NCI-H510A treated with DMSO at 0.1 percent for 48 hours (cell line): ENCODE data around the gene SERPINH1.

Source experiments
- DNase-seq: peaks from one replicate; lab custom pipeline; 2025; lab: John Stamatoyannopoulos, UW

Gene SERPINH1

GRCh38 chr11:75555079-75555811, 6.8 kb upstream of the SERPINH1 start:
- DNase-seq, result no peak

GRCh38 chr11:75556275-75556674, 5.8 kb upstream of the SERPINH1 start:
- DNase-seq, result no peak

DNA sequence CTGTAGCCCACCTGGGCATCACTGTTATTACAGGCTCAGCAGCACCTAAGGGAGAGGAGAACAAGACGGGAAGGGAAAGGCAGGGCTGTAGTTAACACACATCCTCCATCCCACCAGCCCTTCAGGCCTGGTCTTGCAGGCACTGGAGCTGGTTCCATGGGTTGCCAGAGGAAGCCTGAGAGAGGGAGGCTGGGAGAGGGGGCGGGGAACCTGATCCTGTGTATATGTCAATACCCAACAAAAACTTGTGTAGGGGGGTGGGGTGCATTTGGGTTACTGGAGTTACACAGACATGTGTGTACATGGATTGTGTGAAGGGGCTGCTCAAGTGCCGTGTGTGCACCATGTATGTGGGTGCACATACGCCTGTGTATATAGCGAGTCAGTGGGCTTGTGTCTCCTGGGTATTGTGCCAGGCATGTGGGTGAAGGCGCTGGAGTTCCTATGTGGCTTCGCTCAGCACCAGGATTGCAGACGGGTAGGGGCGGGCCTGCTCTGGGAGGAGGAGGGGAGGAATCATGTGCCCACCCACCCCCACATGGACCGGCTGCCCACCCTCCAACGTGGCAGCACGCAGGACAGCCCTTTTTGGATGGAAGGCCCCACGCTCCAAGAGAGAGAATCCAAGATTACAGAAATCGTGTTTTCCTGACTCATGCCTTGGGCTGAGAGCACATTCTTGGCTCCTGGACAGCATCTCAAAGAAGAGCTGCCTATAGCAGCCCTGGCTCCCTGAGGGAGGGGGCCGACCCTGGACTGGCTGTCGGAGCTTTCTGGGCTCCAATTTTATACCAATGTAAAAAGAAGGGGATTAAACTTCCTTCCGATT, 4.2 kb upstream of the SERPINH1 start:
- DNase-seq, result no peak

DNA sequence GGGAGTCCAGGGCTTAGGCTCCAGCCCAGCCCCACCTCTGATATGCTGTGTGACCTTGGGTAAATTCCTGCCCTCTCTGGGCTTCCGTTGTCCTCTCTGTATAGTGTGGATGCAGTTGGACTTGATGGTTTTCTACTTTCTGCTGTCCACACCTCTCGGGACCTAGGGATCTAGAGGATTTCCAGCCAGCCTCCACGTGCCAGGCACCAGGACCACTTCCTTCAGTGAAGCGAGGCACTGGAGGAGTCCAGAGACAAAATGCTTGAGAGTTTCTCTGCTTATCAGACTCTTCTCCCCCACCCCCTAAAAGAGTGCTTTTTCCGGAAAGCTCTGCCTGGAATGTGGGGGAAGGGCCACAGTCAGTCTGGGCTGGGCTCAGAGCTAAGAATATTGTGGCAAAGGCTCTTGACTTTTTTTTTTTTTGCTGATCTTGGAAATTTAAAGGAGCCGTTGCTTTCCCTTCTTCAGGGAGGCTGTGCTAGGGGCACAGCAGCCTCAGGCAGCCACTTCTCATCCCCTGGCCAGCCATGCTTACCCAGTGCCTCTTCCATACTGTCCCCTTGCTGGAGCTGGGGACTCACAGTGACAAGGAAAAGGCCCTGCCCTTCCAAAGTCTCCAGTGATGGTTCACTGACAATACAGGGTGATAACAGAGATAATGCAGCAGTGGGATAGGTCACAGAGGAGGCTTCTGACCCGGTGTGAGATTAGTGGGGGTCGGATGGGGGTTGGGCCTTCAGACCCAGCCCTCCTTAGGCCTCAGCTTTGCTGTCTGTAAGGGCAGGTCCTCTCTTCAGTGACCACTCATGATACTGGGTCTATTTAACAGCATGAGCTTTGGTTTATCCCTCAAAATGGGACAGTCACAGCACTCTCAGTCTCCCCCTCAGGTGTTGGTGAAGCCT, 2.9 kb upstream of the SERPINH1 start:
- no peak for DNase-seq

GRCh38 chr11:75560644-75561043, 1.4 kb upstream of the SERPINH1 start:
- DNase-seq, result no peak

- DNase-seq, result no peak
These were observed 516 bp upstream of the SERPINH1 start for GRCh38 chr11:75561426-75562047.

DNA sequence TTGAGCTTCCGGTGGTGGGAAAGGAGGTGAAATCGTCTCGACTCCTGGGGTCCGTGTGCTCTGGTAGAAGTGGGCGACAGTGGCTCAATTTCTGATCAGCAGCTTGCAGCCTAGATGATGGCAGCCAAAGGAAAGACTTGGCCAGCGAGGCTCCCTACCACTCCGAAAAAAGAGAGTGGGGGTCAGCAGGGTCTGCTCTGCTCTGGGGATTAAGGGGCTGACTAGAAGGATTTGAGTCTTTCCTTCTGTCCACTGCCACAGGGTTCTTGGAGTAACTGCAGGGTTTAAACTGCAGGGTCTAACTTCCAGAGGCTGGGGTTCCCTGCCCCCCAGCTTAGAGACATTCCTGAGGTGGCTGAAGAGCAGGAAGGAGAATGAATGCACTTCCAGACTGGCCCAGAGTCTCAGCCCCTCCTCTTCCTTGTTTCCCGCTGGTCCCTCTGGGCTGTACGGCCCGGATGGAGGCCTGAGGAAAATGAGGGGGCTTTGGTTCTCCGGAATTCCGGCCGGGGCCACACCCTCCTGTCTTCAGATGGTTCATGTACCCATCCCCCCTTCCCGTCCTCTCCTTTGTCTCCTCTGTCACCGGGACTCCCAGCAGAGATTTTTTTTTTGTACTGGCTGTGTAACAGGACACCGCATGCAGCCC, 907 bp downstream of the SERPINH1 start:
- no peak for DNase-seq

DNA sequence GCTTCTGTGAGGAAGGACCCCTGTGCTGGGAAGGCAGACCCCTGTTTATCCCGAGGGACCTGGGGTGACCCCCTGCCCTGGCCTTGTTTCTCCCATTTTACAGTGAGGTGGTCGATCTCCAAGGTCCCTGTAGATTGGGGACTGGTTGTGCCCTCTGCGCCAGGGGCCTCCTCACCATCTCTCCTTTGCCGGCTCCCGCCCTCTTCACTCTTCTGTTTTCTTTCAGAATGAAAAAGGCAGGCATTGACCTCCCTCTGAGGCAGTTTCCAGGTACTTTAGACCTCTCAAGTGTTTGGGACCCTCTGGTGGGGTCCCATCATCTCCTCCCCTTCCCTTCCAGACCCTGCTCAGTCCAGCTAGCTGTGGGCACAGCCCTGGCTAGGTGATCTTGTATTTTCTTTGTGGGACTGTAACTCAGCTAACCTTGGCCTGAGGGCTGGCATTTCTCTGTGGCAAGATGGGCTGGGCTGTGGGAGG, 1.5 kb downstream of the SERPINH1 start:
- DNase-seq, result no peak

DNA sequence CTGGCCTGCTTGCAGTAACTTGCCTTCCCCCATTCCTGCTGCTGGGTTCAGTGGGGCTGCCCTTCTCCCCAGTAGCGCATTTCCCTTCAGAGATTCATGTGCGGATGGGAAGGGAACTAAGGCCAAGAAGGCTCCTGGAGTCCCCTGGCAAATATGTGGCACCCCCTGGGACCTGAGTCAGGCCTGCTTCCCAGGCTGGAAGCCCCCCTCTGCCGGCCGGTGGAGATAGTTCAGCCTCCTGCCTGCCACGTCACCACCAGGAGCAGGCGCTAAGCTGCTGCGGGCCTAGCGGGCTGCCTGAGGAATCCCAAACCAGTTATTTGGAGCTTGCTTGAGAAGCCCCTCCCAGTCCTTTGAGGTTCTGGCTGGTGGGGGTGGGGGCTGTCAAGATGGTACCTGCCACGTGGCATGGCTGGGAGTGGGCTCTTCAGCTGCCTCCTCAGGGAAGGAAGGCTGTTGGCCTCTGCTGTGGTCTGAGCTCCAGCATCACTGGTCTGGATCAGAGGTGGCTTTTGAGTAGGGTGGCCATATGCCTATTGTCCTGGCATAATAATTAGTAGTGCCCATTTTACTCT, 2.0 kb downstream of the SERPINH1 start:
- DNase-seq, result no peak

- no peak for DNase-seq
These were observed 3.3 kb downstream of the SERPINH1 start for GRCh38 chr11:75565221-75565814.

- DNase-seq, result no peak
These were observed 4.1 kb downstream of the SERPINH1 start for GRCh38 chr11:75565916-75566762.

GRCh38 chr11:75566763-75567279, 4.8 kb downstream of the SERPINH1 start:
- DNase-seq, result no peak

- no peak for DNase-seq
These were observed 5.9 kb downstream of the SERPINH1 start for GRCh38 chr11:75567971-75568370.

DNA sequence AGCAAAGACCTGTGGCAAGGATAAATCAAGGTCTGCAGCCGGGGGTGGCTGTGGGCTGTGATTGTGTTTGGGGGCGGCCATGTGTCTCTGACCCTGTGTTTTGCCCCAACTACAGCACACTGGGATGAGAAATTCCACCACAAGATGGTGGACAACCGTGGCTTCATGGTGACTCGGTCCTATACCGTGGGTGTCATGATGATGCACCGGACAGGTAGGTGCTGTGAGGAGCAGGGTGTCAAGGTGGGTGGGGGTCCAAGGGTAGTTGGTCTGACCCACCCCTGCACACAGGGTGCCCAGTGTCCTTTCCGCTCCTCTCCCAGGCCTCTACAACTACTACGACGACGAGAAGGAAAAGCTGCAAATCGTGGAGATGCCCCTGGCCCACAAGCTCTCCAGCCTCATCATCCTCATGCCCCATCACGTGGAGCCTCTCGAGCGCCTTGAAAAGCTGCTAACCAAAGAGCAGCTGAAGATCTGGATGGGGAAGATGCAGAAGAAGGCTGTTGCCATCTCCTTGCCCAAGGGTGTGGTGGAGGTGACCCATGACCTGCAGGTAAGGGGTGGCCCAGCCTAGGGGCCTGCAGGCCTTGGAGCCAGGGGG, 6.7 kb downstream of the SERPINH1 start:
- DNase-seq, result no peak

DNA sequence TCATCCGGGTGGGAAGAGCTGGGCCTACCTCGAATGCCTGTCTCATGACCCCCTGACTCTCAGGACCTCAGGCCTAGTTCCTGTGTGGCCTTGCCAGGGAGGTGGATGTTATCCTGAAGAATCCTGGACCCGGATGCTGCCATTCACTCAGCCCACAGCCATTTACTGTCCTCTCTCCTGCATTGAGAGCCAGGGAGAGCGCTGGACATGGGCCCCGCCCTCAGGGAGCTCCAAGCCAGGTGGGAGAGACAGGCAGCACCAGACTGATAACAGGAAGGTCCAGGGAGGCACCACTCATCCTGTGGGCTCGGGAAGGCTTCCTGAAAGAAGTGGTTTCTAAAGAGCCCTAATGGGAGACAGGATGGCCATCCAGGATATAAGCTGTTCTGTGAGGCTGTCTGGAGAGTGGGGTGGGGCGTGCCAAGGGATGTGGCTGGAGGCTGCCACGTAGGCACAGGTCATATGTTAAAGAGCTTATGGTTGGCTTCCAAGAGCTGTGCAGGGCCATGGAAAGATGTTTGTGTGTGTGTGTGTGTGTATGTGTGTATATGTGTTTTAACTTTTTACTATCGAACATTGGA, 8.6 kb downstream of the SERPINH1 start:
- DNase-seq, result no peak

GRCh38 chr11:75571625-75572024, 9.6 kb downstream of the SERPINH1 start:
- DNase-seq, result no peak

DNA sequence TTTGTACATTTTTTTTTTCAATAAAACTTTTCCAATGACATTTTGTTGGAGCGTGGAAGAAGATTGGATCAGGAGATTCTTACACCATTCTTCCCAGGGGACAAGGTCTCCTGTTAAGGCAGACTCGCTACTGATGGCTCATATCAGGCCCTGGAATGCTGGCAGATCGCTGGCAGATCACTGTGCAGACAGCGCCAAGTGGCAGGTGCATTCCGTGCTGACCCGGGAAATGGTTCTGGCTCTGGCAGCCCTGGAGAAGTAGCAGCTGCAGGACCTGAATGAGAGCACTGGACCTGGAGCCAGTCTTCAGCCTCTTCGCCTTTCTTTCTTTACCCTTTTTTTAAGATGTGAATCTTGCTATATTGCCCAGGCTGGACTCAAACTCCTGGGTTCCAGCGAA, 10.7 kb downstream of the SERPINH1 start:
- no peak for DNase-seq
